Left renal cortex interstitium (tissue), 4 donors: ENCODE data around the gene ESR1. TPM values are rescaled to one million over a fixed set of nuclear protein-coding genes. Genes with fewer than 3 reads are reported as not detected.

Source experiments
- DNase-seq, 4 donors: peaks; one replicate each; pipeline ENCODE4 v3.0.0-alpha.2; 2013; ENCODE audit warnings: low read depth in 4 of 4, low spot score in 2 of 4, missing footprints in 1 of 4
- polyA plus RNA-seq, 4 donors: library from polyadenylated mRNA; unstranded; fragments of 120-200 nt; gene quantifications; one replicate each; pipeline ENCODE4 v1.2.1, GENCODE V29; 2013; ENCODE audit not compliant: insufficient read length in 4 of 4

Gene ESR1
- polyA plus RNA-seq, 4 donors = 0.46 to 2.7 (median 1.3) TPM

- no peak for DNase-seq
Observed at GRCh38 chr6:152160346-152160745, 352.9 kb downstream of the ESR1 start.

DNA sequence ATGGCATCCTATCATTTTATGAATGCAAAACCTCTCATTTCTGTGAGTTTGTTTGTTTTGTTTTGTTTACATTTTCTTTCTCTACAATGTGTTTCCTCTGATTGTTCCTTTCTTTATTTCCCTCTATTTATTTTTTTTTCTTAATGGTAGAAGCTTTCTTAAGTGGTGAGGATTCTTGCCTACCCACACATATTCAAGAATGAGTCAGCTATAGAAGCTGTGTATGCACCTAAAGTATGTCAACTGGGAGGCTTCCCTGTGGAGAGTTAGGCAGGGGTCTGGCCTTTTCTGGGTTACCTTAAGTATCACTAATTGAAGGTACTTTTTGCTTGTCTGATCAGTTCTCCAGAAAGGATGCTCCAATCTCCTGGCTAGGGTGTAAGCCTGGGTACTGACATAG, 354.0 kb downstream of the ESR1 start:
- DNase-seq = no peak

GRCh38 chr6:152164957-152165356, 357.5 kb downstream of the ESR1 start:
- no peak for DNase-seq

DNA sequence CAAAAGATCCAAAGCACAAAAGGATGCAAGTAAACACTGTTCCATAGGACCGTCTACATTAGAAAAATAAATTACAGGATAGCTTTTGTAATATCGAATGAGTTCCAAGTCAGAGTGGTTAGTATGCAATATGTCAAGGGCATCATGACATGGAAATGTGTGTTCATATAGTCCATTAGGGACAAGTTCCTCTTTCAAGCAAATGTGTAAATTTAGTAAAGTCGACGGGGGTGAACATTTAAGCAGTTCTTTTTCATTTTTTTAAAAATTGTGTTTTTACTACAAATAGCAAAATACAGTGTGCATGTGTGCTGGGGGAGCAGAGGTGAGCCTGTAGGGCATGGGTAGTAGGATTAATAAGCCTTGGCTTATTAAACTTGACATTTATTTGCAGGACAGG, 359.0 kb downstream of the ESR1 start:
- DNase-seq = no peak

DNA sequence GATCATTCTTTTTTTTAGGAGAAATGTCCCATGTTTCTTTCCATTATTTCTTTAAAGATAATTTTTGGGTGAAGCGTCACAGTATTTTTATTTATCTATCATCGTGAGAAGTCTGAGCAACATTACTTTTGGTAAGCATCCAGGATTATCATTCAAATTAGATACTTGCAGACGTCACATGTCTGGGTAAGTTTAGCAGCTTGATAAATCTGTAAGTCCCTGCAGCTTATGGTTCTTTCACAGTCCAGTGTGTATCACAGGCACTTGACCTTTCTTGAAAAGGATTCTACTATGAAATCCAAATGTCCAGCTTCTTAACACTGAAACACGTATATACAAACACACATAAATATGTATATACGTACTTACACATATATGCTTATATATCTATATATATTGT, 359.4 kb downstream of the ESR1 start:
- no peak for DNase-seq

DNA sequence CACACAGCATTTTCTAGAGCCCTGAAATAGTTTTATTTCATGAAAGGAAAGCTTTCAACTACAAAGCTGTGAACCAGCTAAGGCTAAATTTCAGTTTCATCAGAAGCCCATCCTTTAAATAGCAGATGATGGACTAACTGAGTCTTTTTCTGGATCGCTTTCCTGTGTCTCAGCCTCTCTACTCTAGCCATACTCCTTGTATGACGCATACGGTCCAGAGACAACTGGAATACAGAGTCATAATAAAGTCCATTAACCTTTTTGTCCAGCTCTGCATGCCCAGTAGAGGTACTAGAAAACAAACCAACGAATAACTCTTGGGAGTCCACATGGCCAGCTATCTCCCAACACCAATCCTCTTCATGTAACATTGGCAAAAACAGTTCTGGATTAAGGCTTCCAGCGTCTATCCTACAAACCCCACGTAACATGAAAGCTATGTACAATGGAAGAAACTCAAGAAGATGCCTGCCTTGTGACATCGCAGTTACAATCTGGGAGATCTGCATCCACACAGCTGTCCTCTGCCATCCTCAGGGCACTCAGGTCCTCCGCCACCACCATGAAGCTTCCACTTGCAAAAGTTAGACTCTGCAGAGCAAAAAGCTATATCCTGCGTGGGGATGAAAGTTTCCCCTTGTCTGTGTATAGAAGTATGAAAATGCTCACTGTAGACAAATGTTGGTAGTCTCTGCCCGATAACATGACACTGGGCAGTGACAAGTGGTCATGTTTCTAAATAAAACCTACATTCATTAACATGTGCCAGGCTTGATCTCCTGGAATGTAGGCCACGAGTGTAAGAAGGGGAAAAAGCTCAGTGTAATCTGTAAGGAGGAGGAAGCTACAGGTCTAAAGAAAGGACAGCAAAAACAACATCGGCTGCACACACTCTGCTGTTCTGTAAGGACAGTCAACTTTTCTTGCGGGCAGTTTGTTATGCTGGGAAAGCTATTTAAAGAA, 360.4 kb downstream of the ESR1 start:
- no peak for DNase-seq

DNA sequence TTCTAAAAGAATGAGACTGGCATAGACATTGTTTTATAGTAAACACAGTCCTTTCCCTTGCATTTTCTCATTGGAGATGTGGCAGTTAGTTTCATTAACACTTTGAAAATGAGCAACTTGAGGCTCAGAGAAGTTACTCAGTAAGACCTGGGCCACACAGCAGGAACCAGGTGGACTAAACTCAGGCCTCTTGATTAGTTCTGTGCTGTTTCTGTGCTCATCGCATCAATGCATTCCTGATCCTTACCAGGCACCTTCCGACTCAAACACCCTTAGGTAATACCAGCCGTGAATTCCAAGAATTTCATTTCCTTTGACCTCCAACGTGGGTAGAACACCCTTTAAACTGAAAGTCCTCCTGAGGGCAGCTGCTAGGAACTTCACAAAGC, 362.8 kb downstream of the ESR1 start:
- no peak for DNase-seq

DNA sequence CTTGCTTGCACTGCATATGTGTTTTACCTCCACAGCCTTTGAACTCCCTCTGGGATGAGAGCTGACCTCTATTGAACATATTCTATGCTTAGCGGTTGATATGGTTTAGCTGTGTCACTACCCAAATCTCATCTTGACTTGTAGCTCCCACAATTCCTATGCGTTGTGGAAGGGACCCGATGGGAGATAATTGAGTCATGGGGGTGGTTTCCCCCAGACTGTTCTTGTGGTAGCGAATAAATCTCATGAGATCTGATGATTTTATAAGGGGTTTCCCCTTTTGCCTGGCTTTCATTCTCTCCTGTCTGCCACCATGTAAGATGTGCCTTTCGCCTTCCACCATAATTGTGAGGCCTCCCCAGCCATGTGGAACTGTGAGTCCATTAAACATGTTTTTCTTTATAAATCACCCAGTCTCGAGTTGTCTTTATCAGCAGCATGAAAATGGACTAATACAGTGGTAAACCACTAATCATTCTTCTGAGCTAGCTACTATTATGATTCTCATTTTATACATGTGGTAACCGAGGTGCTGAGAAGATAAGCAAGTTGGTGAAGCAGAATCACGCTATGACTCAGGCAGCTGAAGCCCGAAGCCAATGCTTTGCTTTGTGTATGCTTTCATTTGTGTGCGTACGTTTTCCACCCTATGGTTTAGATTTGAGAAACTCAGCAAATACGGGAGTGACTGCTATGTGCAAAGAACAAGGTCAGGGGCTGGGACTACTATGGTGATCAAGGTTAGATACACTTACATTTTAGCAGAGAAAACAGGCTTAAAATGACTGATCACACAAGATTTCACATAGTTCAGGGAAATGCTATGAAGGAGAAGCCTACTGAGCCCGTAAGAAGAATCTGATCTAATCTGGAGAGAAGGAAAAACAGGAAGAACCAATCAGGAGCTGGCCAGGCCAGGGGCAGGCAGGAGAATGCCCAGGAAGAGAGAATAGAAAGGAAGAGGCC, 363.5 kb downstream of the ESR1 start:
- no peak for DNase-seq

DNA sequence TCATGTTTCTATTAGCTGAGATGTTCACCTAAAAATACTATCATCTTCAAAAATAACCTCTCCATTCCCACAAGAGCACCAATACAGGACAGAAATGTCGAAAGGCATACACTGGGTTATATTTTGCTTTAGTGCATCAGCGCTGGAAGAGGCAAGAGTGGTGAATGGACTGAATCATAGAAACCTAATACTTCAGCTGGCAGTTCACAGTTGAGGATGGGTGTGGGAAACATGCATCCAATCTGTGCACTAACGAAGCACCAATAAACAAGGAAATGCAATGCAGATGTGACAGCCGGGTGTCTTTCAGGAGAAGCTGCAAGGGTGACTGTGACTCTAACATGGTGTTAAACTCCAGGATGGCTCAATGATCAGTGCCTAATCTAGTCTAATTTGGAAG, 365.8 kb downstream of the ESR1 start:
- no peak for DNase-seq

GRCh38 chr6:152173957-152174356, 366.5 kb downstream of the ESR1 start:
- no peak for DNase-seq

DNA sequence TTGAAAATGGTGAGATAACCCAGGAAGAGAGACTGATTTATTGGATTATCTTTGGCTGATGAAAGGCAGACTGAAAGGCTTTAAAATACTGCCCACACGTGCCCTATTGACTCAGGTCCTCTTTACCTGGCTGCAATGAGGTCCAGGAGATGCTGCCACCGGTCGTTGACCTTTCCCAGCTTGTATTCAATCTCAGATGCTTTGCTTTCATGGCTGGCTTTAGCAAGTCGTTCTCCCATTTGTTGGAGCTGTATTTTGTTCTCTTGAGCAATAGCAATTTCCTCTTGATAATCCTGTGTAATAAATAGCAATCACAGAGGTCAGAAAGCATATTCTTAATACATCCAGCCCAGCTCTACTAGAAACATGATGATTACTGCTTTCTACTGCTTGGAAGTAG, 368.8 kb downstream of the ESR1 start:
- no peak for DNase-seq
